H9 (cell line): ENCODE measurements around the gene TBATA. TPM values are rescaled to one million over a fixed set of nuclear protein-coding genes. Genes with fewer than 3 reads are reported as not detected.
A peak's percentile ranks its signal among the peaks of the same experiment; 100 is the strongest.

ENCODE experiments used
- DNase-seq: peaks from one replicate; pipeline ENCODE4 v3.0.0-alpha.2; 2017
- H2AFZ ChIP-seq: one replicate; pipeline ENCODE4 v1.6.1; 2013; ENCODE audit warnings: mild to moderate bottlenecking, low read length, control low read depth, moderate library complexity
- H2AK5ac ChIP-seq: 2 replicates; pipeline ENCODE4 v1.6.1; 2013; ENCODE audit warnings: low read length, control low read depth, mixed read lengths; ENCODE audit not compliant: insufficient read length
- H2BK120ac ChIP-seq: one replicate; pipeline ENCODE4 v1.6.1; 2013; ENCODE audit warnings: low read depth, mild to moderate bottlenecking, low read length, control low read depth, inconsistent platforms; ENCODE audit not compliant: poor library complexity, severe bottlenecking
- H2BK12ac ChIP-seq: 2 replicates; pipeline ENCODE4 v1.6.1; 2013; ENCODE audit warnings: low read length, control low read depth, mixed read lengths, low read depth; ENCODE audit not compliant: insufficient read length
- H2BK15ac ChIP-seq: 2 replicates; pipeline ENCODE4 v1.6.1; 2013; ENCODE audit warnings: low read depth, low read length, control low read depth
- H2BK20ac ChIP-seq: one replicate; pipeline ENCODE4 v1.6.1; 2013; ENCODE audit warnings: low read depth, mild to moderate bottlenecking, low read length, control low read depth, inconsistent platforms; ENCODE audit not compliant: poor library complexity, severe bottlenecking
- H2BK5ac ChIP-seq: 2 replicates; pipeline ENCODE4 v1.6.1; 2013; ENCODE audit warnings: low read length, control low read depth, mixed read lengths; ENCODE audit not compliant: insufficient read length
- H3K14ac ChIP-seq: 2 replicates; pipeline ENCODE4 v1.6.1; 2013; ENCODE audit warnings: low read length, control low read depth; ENCODE audit not compliant: insufficient read depth
- H3K18ac ChIP-seq: 2 replicates; pipeline ENCODE4 v1.6.1; 2013; ENCODE audit warnings: low read depth, mild to moderate bottlenecking, mixed read lengths, low read length, control low read depth; ENCODE audit not compliant: insufficient read length
- H3K23ac ChIP-seq: 2 replicates; pipeline ENCODE4 v1.6.1; 2013; ENCODE audit warnings: low read length, control low read depth, mixed read lengths, low read depth; ENCODE audit not compliant: insufficient read length
- H3K23me2 ChIP-seq: 2 replicates; pipeline ENCODE4 v1.6.1; 2013; ENCODE audit warnings: low read depth, mild to moderate bottlenecking, mixed read lengths, low read length, control low read depth; ENCODE audit not compliant: insufficient read length, poor library complexity, severe bottlenecking
- H3K27ac ChIP-seq: 2 replicates; pipeline ENCODE4 v1.5.1; 2013; ENCODE audit warnings: low read length, control low read depth, mixed read lengths, low read depth; ENCODE audit not compliant: insufficient read length
- H3K27me3 ChIP-seq: 2 replicates; pipeline ENCODE4 v1.6.1; 2013; ENCODE audit warnings: low read length, control low read depth, inconsistent platforms; ENCODE audit not compliant: insufficient read depth
- H3K4ac ChIP-seq: 2 replicates; pipeline ENCODE4 v1.6.1; 2013; ENCODE audit warnings: low read depth, mild to moderate bottlenecking, control low read depth, inconsistent platforms, low read length, moderate library complexity
- H3K4me1 ChIP-seq: 2 replicates; pipeline ENCODE4 v1.6.1; 2013; ENCODE audit warnings: low read length, control low read depth, inconsistent platforms; ENCODE audit not compliant: insufficient read depth
- H3K4me2 ChIP-seq: 2 replicates; pipeline ENCODE4 v1.6.1; 2013; ENCODE audit warnings: low read length, control low read depth, mixed read lengths; ENCODE audit not compliant: insufficient read length, insufficient read depth
- H3K56ac ChIP-seq: 2 replicates; pipeline ENCODE4 v1.6.1; 2013; ENCODE audit warnings: low read depth, mild to moderate bottlenecking, mixed read lengths, low read length, control low read depth; ENCODE audit not compliant: insufficient read length
- H3K79me1 ChIP-seq: 2 replicates; pipeline ENCODE4 v1.6.1; 2013; ENCODE audit warnings: low read depth, mild to moderate bottlenecking, moderate library complexity, low read length, control low read depth, inconsistent platforms; ENCODE audit not compliant: insufficient read depth, poor library complexity, severe bottlenecking
- H3K79me2 ChIP-seq: 2 replicates; pipeline ENCODE4 v1.6.1; 2013; ENCODE audit warnings: low read length, control low read depth, inconsistent platforms; ENCODE audit not compliant: insufficient read depth
- H3K9ac ChIP-seq: 2 replicates; pipeline ENCODE4 v1.6.1; 2013; ENCODE audit warnings: low read length, control low read depth, mixed read lengths; ENCODE audit not compliant: insufficient read length; ENCODE audit errors: extremely low read depth
- H3K9me3 ChIP-seq: one replicate; pipeline ENCODE4 v1.6.1; 2013; ENCODE audit warnings: low read depth, low read length, inconsistent platforms; ENCODE audit not compliant: control insufficient read depth
- H3T11ph ChIP-seq: one replicate; pipeline ENCODE4 v1.6.1; 2013; ENCODE audit warnings: mild to moderate bottlenecking, low read length, control low read depth, inconsistent platforms
- H4K20me1 ChIP-seq: one replicate; pipeline ENCODE4 v1.6.1; 2013; ENCODE audit not compliant: control insufficient read depth, insufficient read length, insufficient read depth
- H4K5ac ChIP-seq: 2 replicates; pipeline ENCODE4 v1.6.1; 2013; ENCODE audit warnings: low read depth, mild to moderate bottlenecking, mixed read lengths, low read length, control low read depth; ENCODE audit not compliant: insufficient read length
- H4K8ac ChIP-seq: replicated peaks from 2 replicates; pipeline ENCODE4 v1.6.1; 2013; ENCODE audit warnings: low read length, control low read depth, mixed read lengths, low read depth; ENCODE audit not compliant: insufficient read length
- H4K91ac ChIP-seq: 2 replicates; pipeline ENCODE4 v1.6.1; 2013; ENCODE audit warnings: low read depth, mild to moderate bottlenecking, moderate library complexity, mixed read lengths, low read length, control low read depth; ENCODE audit not compliant: insufficient read length
- H3K27ac Mint-ChIP-seq, 3 experiments: 2 replicates in 2 of 3; 3 replicates in 1 of 3; pipeline ENCODE4 v1.8.0; 2020 to 2021; ENCODE audit warnings: mixed read lengths in 3 of 3, mild to moderate bottlenecking in 1 of 3, moderate library complexity in 1 of 3
- H3K27me3 Mint-ChIP-seq: 2 replicates; pipeline ENCODE4 v1.8.0; 2021; ENCODE audit warnings: low read depth, mild to moderate bottlenecking, moderate library complexity, mixed read lengths
- H3K36me3 Mint-ChIP-seq, 3 experiments: 2 replicates in 2 of 3; 3 replicates in 1 of 3; pipeline ENCODE4 v1.8.0; 2020 to 2021; ENCODE audit warnings: low read depth in 3 of 3, mixed read lengths in 3 of 3; ENCODE audit not compliant: insufficient read depth in 1 of 3
- H3K4me1 Mint-ChIP-seq, 2 experiments: 2 replicates each; pipeline ENCODE4 v1.8.0; 2020; ENCODE audit warnings: mixed read lengths in 2 of 2
- H3K4me3 Mint-ChIP-seq, 2 experiments: 2 replicates in 1 of 2; 3 replicates in 1 of 2; pipeline ENCODE4 v1.8.0; 2020 to 2021; ENCODE audit warnings: mild to moderate bottlenecking in 2 of 2, mixed read lengths in 2 of 2, moderate library complexity in 1 of 2
- H3K9me3 Mint-ChIP-seq, 2 experiments: 2 replicates in 1 of 2; 3 replicates in 1 of 2; pipeline ENCODE4 v1.8.0; 2020; ENCODE audit warnings: mild to moderate bottlenecking in 2 of 2, mixed read lengths in 2 of 2, moderate library complexity in 1 of 2
- CTCF ChIP-seq: fragments of 200-600 bp; sonication (generic); conservative IDR thresholded peaks from 3 replicates; pipeline ENCODE4 v1.8.0; 2021; ENCODE audit warnings: antibody characterized with exemption, mild to moderate bottlenecking
- WGBS: extraction: QIAGEN DNeasy Blood & Tissue Kit; methylation state at CpG from one replicate; pipeline ENCODE4 v1.1.7; 2013; ENCODE audit warnings: missing lambda C conversion rate, low lambda C conversion rate, mixed read lengths; ENCODE audit not compliant: insufficient read length; ENCODE audit errors: extremely low coverage; 5-methylcytosine and 5-hydroxymethylcytosine counted together
- total RNA-seq: library from RNA; stranded (reverse); gene quantifications from 2 replicates; pipeline ENCODE4 v1.2.1, GENCODE V29; 2021

TBATA gene
- total RNA-seq, 1 experiment from 2014 or later, result not detected

- Histone ChIP-seq H4K5ac (no peak overlapping the region), H2BK20ac (no peak overlapping the region), H3K79me1 (peaks cover 2% of the 10 kb centered on the region), H3K23ac (no peak overlapping the region), H4K8ac (no peak overlapping the region), H3K18ac (no peak overlapping the region), H2BK12ac (no peak overlapping the region), H2BK15ac (no peak overlapping the region), H2BK120ac (no peak overlapping the region), H3K79me2 (peaks cover 5% of the 10 kb centered on the region; the same call in 1 of the 2 replicates), H3K14ac (no peak overlapping the region), H3T11ph (no peak overlapping the region), H2BK5ac (no peak overlapping the region), H3K4me1 (no peaks in the 10 kb centered on the region), H3K27me3 (no peaks in the 10 kb centered on the region), H3K56ac (no peak overlapping the region), H4K20me1 (no peaks in the 10 kb centered on the region), H3K4ac (no peak overlapping the region), H3K27ac (no peak overlapping the region), H3K9me3 (no peaks in the 10 kb centered on the region), H3K9ac (no peak overlapping the region), H2AFZ (no peak overlapping the region), H3K23me2 (peaks cover 5% of the 10 kb centered on the region), H2AK5ac (no peak overlapping the region), H3K4me2 (no peak overlapping the region), H4K91ac (no peak overlapping the region)
- Mint-ChIP-seq H3K4me1 (peaks cover 9 to 12% of the 10 kb centered on the region in 2 experiments), H3K27me3 (no peaks in the 10 kb centered on the region), H3K9me3 (no peaks in the 10 kb centered on the region; a peak in 1 of 5 replicates), H3K4me3 (no peak overlapping the region), H3K27ac (0 out of 7 replicates have a peak overlapping the region, but pooled peaks of 1 of the 3 experiments have one; percentile 9), H3K36me3 (peaks cover 15 to 53% (median 44%) of the 10 kb centered on the region in 3 experiments)
- peak; percentile 44; the same call in 2 of the 3 replicates for TF ChIP-seq CTCF
- no CpG with 5 or more reads among the region's 4 CpGs for WGBS
- no peak for DNase-seq
Measured at GRCh38 chr10:70820976-70821750, 36.0 kb upstream of the TBATA start.
